DMS79 treated with DMSO at 0.1 percent for 48 hours (cell line): ENCODE results near the gene ATXN2L.
"Not testable (repeated sequence)": the region's sequence is repeated elsewhere in the genome, so short reads cannot be mapped to it uniquely, and the experiment has no call there.

Experiments used
- DNase-seq: peaks from one replicate; lab custom pipeline; 2025; lab: John Stamatoyannopoulos, UW

ATXN2L gene

GRCh38 chr16:28872952-28873351 lies 50.2 kb downstream of the ATXN2L start:
- DNase-seq, result no peak

GRCh38 chr16:28873543-28874201 lies 50.9 kb downstream of the ATXN2L start:
- DNase-seq, result no peak

GRCh38 chr16:28874406-28874805 lies 51.6 kb downstream of the ATXN2L start:
- no peak for DNase-seq

- no peak for DNase-seq
Measured at GRCh38 chr16:28875134-28876018, 52.6 kb downstream of the ATXN2L start.

- no peak for DNase-seq
Measured at GRCh38 chr16:28876019-28876659, 53.3 kb downstream of the ATXN2L start.

- no peak for DNase-seq
Measured at GRCh38 chr16:28876973-28877654, 54.3 kb downstream of the ATXN2L start.

GRCh38 chr16:28877655-28878000 lies 54.8 kb downstream of the ATXN2L start:
- no peak for DNase-seq

- DNase-seq, result no peak
Measured at GRCh38 chr16:28878083-28878926, 55.5 kb downstream of the ATXN2L start, which contains the start of gene ATP2A1. TSS of gene ATP2A1 (plus strand) at chr16:28878488. CDS start at chr16:28878672, 184 bp downstream.

- DNase-seq, result no peak
Measured at GRCh38 chr16:28879261-28879840, 56.6 kb downstream of the ATXN2L start.

- peak; percentile 85 for DNase-seq
Measured at GRCh38 chr16:28879841-28880588, 57.2 kb downstream of the ATXN2L start.

- peak; percentile 52 for DNase-seq
Measured at GRCh38 chr16:28880589-28880915, 57.8 kb downstream of the ATXN2L start.

- DNase-seq, result no peak
Measured at GRCh38 chr16:28880955-28881354, 58.2 kb downstream of the ATXN2L start.

- DNase-seq, result not testable (repeated sequence)
Measured at GRCh38 chr16:28881565-28881964, 58.8 kb downstream of the ATXN2L start.

- DNase-seq, result no peak
Measured at GRCh38 chr16:28882551-28883160, 59.9 kb downstream of the ATXN2L start.

GRCh38 chr16:28883221-28883996 lies 60.6 kb downstream of the ATXN2L start:
- no peak for DNase-seq

- DNase-seq, result no peak
Measured at GRCh38 chr16:28884045-28884444, 61.2 kb downstream of the ATXN2L start.
